Ishikawa (cell line): ENCODE results near the gene WDR82.

Source experiments
- CEBPB ChIP-seq: IDR thresholded peaks from 2 replicates; pipeline ENCODE4 v1.6.1; 2012
- CREB1 ChIP-seq: IDR thresholded peaks from 2 replicates; pipeline ENCODE4 v1.6.1; 2012; ENCODE audit warnings: low read depth
- EGR1 ChIP-seq: IDR thresholded peaks from 2 replicates; pipeline ENCODE4 v1.6.1; 2012
- EP300 ChIP-seq: IDR thresholded peaks from 2 replicates; pipeline ENCODE4 v1.6.1; 2012; ENCODE audit warnings: borderline replicate concordance
- FOXM1 ChIP-seq: IDR thresholded peaks from 2 replicates; pipeline ENCODE4 v1.6.1; 2012; ENCODE audit warnings: low read depth, borderline replicate concordance
- NFIC ChIP-seq: IDR thresholded peaks from 2 replicates; pipeline ENCODE4 v1.6.1; 2012
- RAD21 ChIP-seq: IDR thresholded peaks from 2 replicates; pipeline ENCODE4 v1.6.1; 2012; ENCODE audit warnings: low read depth
- TAF1 ChIP-seq: IDR thresholded peaks from 2 replicates; pipeline ENCODE4 v1.6.1; 2012; ENCODE audit warnings: low read depth, mild to moderate bottlenecking
- TCF12 ChIP-seq: IDR thresholded peaks from 2 replicates; pipeline ENCODE4 v1.6.1; 2012; ENCODE audit warnings: low read depth
- TEAD4 ChIP-seq: IDR thresholded peaks from 2 replicates; pipeline ENCODE4 v1.6.1; 2012
- USF1 ChIP-seq: IDR thresholded peaks from 2 replicates; pipeline ENCODE4 v1.6.1; 2012
- YY1 ChIP-seq: IDR thresholded peaks from 2 replicates; pipeline ENCODE4 v1.6.1; 2012; ENCODE audit warnings: low read depth
- ZBTB7A ChIP-seq: IDR thresholded peaks from 2 replicates; pipeline ENCODE4 v1.6.1; 2012; ENCODE audit warnings: low read depth
- TF ChIP-seq, protein P1 (sequence below): IDR thresholded peaks from 2 replicates; pipeline ENCODE4 v1.6.1; 2012; ENCODE audit warnings: low read depth, mild to moderate bottlenecking
- TF ChIP-seq, protein P2 (sequence below): IDR thresholded peaks from 2 replicates; pipeline ENCODE4 v1.6.1; 2012

The WDR82 gene

DNA sequence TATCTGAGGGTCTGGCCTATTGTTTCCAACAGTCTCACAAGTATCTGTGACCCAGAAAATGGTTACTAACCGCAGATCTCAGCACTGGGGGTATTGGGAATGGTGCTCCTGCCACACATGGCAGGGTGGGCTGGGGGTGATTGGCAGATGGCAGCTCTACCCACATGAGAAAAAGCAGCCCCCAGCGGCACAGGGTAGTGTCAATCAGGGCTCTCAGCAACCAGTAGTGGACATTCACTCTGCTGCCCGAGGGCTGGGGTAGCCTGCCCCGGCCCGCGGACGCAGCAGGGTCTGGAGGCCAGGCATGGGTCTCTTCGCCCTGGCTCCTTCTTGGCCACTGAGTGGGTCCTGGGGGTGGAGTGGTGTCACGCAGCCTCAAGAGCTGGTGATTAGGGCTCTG lies 46.2 kb upstream of the WDR82 start:
- no peak for TF ChIP-seq CREB1
- no peak for TF ChIP-seq TAF1
- no peak for TF ChIP-seq NFIC

GRCh38 chr3:52323526-52324295 lies 45.3 kb upstream of the WDR82 start:
- TF ChIP-seq YY1, result no peak
- no peak for TF ChIP-seq TAF1
- TF ChIP-seq TEAD4, result no peak
- TF ChIP-seq USF1, result no peak
- TF ChIP-seq, protein P1, sequence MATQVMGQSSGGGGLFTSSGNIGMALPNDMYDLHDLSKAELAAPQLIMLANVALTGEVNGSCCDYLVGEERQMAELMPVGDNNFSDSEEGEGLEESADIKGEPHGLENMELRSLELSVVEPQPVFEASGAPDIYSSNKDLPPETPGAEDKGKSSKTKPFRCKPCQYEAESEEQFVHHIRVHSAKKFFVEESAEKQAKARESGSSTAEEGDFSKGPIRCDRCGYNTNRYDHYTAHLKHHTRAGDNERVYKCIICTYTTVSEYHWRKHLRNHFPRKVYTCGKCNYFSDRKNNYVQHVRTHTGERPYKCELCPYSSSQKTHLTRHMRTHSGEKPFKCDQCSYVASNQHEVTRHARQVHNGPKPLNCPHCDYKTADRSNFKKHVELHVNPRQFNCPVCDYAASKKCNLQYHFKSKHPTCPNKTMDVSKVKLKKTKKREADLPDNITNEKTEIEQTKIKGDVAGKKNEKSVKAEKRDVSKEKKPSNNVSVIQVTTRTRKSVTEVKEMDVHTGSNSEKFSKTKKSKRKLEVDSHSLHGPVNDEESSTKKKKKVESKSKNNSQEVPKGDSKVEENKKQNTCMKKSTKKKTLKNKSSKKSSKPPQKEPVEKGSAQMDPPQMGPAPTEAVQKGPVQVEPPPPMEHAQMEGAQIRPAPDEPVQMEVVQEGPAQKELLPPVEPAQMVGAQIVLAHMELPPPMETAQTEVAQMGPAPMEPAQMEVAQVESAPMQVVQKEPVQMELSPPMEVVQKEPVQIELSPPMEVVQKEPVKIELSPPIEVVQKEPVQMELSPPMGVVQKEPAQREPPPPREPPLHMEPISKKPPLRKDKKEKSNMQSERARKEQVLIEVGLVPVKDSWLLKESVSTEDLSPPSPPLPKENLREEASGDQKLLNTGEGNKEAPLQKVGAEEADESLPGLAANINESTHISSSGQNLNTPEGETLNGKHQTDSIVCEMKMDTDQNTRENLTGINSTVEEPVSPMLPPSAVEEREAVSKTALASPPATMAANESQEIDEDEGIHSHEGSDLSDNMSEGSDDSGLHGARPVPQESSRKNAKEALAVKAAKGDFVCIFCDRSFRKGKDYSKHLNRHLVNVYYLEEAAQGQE, result no peak
- no peak for TF ChIP-seq ZBTB7A
- no peak for TF ChIP-seq EGR1
- TF ChIP-seq FOXM1, result no peak
- TF ChIP-seq CEBPB, result no peak
- TF ChIP-seq CREB1, result no peak
- TF ChIP-seq RAD21, result no peak
- TF ChIP-seq TCF12, result no peak
- TF ChIP-seq NFIC, result no peak

- no peak for TF ChIP-seq ZBTB7A
- TF ChIP-seq USF1, result no peak
- TF ChIP-seq, protein P1, result no peak
- no peak for TF ChIP-seq EP300
- TF ChIP-seq TAF1, result no peak
- no peak for TF ChIP-seq CEBPB
- no peak for TF ChIP-seq EGR1
- TF ChIP-seq NFIC, result no peak
- no peak for TF ChIP-seq RAD21
- no peak for TF ChIP-seq CREB1
- TF ChIP-seq, protein P2, sequence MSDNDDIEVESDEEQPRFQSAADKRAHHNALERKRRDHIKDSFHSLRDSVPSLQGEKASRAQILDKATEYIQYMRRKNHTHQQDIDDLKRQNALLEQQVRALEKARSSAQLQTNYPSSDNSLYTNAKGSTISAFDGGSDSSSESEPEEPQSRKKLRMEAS, result no peak
- no peak for TF ChIP-seq YY1
- TF ChIP-seq FOXM1, result no peak
- no peak for TF ChIP-seq TCF12
- TF ChIP-seq TEAD4, result no peak
These were observed 44.0 kb upstream of the WDR82 start for GRCh38 chr3:52322466-52322865.

GRCh38 chr3:52321481-52321880 lies 43.0 kb upstream of the WDR82 start:
- no peak for TF ChIP-seq CEBPB
- TF ChIP-seq, protein P1, result no peak
- TF ChIP-seq EP300, result no peak
- no peak for TF ChIP-seq EGR1
- no peak for TF ChIP-seq TAF1
- no peak for TF ChIP-seq TEAD4
- TF ChIP-seq YY1, result no peak
- no peak for TF ChIP-seq FOXM1
- no peak for TF ChIP-seq ZBTB7A
- no peak for TF ChIP-seq CREB1
- TF ChIP-seq, protein P2, result no peak
- TF ChIP-seq TCF12, result no peak
- no peak for TF ChIP-seq NFIC
- TF ChIP-seq RAD21, result no peak
- TF ChIP-seq USF1, result no peak
